NCI-H1417 (cell line): ENCODE results near the gene KXD1.
"Not testable (repeated sequence)": the region's sequence is repeated elsewhere in the genome, so short reads cannot be mapped to it uniquely, and the experiment has no call there.

Experiments used
- DNase-seq, 3 experiments: peaks; one replicate each; lab custom pipeline; 2025; lab: John Stamatoyannopoulos, UW

KXD1 gene

DNA sequence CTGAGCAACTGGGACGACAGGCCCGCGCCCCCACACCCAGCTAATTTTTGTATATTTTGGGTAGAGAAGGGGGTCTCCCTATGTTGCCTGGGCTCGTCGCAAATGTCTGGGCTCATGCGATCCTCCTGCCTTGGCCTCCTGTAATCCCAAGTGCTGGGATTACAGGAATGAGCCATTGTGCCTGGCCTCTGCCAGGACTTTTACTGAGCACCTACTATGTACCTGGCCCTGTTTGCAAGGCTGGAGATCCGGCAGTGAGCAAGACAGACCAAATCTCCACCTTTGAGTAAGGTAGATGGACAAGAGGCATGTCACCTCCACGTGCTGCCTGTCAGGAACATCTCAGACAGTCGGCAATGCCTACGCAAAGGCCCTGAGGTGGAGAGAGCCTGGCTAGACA is 21.2 kb upstream of the KXD1 start:
- no peak for DNase-seq

DNA sequence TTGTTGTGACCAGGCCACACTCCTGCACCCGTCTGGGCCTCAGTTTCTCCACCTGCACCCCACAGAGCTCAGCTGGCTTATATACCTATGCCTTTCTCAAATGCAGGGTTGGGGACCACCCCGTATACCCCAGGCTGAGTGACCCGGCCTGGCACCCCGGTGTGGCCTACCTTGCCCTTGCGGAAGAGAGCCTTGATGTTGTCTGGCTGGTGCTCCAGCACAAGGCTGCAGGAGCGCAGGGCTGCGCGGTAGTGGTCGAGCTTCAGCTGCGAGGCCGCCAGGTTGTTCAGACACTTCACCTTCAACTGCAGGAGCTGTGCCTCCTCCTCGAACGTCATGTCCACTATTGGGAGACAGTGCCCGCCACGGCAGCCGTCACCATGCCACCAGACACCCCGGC is 20.2 kb upstream of the KXD1 start:
- DNase-seq = no peak

DNA sequence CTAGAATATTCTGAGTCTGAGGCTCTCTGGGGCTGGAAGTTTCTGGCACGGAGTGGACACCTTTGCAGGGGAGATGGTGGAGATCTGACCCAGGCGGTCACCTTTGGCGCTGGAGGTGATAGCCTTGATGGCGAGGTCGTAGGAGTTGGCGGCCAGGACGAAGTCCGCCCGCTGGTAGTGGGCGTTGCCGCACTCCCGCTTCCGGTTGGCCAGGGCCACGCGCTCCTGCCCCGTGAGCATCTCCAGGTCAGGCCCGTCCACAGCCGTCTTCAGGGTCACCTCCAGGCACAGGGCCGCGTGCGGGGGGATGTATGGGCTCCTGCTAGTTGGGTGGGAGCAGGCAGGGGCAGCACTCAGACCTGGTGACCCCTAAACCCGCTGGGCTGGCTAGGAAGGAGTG is 19.6 kb upstream of the KXD1 start:
- no peak for DNase-seq

DNA sequence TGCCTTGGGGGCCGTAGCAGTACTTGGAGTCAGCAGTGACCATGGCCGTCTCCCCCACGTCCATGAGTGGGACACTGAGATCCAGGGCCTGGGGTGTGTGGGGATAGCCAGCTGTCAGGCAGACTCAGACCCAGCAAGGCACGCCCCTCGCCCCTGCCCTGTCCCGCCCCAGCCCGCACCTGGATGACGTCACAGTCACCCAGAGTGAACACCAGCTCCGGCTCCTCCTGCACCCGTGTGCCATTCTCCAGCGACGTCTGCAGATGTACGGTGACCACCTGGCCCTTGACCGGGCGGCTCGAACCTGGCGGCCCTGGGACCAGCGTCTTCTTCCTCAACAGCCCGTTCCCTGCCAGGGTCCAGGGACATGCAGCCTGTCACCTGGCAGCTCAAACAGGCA is 18.3 kb upstream of the KXD1 start:
- DNase-seq = no peak

DNA sequence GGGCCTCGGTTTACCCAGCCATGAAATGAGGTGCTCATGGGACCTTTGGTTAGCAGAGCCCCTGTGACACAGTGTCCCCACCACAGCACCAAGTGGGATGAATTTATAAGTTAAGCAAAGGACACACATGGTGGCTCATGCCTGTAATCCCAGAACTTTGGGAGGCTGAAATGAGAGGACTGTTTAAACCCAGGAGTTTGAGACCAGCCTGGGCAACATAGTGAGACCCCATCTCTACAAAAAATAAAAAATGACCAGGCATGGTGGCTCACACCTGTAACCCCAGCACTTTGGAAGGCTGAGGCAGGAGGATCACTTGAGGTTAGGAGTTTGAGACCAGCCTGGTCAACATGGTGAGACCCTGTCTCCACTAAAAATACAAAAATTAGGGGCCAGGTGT is 17.5 kb upstream of the KXD1 start:
- not testable (repeated sequence) for DNase-seq

DNA sequence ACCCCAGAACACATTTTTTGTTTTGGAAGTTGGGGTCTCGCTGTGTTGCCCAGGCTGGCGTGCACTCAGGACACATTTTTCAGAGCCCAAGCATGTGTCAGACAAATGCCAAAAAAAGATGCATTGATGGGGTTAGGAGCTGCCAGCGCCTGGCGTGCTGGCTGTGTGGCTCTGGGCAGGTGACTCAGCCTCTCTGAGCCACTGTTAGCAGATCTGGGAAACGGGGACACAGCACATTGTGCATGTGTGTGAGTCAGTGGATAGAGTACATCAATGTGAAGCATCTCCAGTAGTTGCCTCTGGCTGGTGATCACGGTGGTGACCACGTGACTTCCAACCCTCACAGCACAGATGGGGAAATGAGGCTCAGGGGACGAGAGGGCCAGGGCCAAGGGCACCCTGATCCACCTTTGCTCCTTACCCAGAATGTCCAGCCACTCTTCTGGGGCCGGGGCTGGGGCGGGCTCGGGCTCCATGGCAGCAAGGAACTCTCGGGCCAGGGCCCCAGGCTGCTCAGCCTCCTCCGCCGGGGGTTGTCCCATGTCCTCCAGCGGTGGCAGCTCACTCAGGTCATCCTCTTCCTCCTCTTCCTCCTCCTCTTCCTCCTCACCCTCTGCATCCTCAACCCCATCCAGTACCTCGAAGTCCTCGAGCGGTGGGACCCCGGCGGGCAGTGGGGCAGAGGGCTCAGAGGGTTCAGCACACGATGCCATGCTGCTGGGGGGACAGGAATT is 16.2 kb upstream of the KXD1 start:
- DNase-seq = no peak

DNA sequence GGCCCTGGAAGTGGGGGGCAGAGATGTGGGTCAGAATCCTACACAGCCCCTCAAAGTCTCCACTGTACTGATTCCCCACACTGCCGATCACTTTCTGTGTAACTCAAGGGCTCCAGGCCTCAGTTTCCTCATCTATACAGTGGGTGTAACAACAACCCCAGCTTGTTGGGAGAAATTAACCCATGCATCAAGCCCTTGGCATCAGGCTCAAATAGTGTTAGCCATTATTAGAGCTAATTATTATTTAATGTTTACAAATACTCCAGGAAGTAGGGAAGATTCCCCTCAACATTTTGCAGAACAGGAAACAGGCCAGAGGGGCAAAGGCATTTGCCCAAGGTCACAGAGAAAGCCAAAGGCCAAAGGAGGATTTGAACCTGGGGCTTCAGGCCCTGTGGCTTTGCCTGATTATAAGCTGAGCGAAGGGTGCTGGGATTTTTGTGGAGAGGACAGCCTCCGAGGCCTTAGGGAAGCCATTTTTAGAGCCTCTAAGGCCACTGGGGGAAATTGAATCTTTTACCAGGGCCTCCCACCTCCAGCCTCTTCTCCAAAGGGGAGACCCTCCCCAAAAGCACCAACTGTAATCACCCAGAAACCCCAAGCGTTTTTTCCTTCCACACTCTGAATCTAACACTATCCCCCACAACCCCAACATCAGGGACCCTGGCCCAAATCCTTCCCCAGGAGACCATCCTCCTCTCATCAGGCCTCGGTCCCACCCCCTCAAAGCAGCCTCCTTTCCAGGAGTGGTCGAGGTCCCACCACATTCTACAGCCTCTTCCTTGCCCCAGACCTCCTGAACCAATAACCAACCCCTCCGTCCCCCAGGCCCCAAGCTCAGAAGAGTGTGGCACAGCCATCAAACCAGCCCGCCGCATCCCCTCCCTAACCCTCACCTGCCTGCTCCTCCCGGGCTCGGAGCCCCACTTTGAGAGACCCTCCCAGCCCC is 15.4 kb upstream of the KXD1 start:
- DNase-seq = no peak

DNA sequence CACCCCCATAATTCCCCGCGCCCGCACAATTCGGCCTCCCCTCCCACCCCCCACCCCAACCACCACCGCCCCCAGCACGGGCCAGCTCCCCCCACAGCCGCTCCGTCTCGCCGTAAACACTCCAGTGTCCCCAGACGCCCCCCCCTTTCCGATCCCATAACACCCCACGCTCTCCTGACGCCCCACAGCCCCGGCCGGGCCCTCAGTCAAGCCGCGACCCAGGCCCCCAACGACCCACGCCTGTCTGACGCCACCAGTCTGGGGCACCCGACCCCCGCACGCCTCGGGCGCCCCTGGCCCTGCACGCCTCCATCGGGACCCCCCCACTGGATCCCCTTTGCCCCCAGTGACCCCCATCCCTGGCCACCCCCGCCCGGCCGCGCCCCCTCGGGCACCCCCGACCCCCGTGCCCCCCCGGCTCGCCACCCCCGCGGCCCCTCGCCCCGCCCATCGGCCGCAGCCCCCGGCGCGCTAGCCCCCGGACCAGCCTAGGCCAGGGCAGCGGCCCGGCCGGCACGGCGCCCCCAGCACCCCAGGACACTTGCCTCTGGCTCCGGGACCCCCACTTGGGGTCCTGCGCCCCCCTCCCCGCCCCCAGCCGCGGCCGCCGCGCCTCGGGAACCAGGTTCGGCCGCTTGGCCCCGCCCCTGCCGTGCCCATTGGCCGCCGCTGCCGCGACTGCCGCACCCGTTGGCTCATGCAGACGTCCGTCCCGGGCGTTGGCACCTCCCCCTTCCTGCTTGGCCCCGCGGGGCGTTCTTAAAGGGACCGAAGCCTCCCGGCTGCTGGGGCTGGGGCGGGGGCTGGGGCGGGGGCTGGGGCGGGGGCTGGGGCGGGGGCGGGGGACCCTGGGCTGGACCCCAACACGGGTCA is 14.5 kb upstream of the KXD1 start, which contains the start of gene FKBP8:
TSS of gene FKBP8 (minus strand) at position 633 of the 873 bp plus-strand sequence. CDS start 1,603 bp downstream, outside the sequence.
- peak; percentile 79 to 87 (median 82) for DNase-seq

DNA sequence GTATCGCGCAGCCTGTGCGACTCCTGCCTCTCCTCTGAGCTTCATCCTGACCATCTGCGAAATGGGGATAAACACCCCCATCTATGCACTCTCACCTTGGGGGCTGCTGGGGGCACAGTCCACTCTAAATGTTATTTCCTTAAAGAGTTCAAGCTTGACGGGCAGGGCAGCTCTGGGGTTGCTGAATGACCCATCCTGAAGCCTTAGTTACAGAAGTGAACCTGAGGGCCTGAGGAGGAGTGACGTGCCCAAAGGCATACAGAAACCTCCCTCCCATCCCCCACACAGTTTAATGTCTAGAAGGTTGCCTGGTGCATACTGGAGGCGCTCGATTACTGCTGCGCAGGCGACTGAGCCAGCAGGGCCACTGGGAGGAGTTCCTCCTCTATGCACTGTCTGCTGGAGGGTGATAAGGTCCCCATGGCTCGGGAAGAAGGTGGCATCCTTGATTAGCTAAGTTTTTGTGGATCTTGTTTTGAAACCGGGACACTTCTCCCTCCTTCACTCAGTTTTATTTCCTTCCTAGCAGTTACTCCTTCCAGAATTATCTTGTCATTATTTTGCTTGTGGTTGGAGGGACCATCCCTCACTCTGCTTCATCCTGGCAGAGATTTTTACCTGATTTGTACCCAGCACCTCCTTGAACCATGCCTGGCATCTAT is 13.7 kb upstream of the KXD1 start:
- peak; percentile 1 to 64 (median 22) for DNase-seq

DNA sequence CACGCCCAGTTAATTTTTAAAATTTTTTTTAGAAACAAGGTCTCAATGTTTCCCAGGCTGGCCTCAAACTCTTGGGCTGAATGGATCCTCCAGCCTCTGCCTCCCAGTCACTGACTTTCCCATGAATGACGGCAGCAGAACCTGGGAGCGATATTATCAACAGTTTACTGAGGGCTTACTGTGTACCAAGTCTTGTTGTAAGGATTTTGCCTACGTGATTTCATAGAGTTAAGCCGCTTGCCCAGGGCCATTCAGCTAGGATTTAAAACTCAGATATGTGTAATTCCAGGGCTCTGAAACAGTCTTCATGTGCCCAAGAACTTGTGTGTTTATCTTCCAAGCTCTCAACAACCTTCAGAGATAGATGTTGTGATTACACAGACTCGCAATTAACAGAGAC is 6.0 kb upstream of the KXD1 start:
- peak in 2 of 3 experiments; percentile 14 to 50 for DNase-seq

DNA sequence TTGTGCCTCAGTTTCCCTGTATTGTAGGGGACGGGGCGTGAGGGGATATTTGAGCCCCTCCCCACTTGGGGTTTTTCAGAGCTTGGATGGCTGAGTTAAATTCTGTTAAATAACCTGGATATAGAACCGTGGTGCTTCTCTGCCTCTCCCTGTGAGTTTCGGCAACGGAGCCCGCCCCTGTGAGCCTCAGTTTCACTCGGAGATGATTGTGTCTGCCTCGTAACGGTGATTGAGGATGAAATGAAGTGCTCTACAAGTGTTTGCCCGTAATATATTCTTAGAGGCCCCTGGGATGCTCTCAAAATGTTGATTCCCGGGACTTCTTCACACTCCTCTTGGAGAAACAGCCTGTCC is 509 bp downstream of the KXD1 start:
- DNase-seq = no peak

DNA sequence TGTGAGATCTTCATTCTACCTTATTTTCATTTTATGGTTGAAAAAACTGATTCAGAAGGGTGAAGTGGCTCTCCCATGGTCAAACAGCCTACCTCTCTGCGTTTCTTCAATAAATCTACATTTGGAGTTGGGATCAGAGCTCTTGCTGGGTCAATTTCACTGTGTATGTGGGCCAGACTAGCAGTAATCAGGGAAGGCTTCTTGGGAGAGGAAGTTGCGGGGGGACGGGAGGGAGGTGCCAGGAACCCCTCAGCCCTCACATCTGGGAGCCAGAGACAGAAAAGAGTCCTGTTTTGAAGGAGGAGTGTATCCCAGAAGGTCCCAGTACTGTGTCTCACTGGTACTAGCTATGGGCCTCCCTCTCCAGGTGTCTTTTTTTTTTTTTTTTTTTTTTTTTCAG is 934 bp downstream of the KXD1 start:
- DNase-seq = no peak

DNA sequence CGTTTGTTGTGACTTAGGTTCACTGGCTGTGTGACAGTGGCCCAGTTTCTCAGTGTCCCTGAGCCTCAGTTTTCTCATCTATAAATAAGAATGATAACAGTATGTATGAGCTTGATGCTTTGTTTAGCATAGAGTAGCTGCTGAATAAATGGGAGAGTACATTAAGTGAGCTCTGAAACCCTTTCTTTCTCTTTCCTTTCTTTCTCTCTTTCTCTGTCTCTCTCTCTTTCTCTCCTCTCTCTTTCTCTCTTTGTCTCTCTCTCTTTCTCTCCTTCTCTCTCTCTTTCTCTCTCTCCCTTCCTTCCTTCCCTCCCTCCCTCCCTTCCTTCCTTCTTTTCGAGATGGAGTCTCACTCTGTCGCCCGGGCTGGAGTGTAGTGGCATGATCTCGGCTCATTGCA is 2.0 kb downstream of the KXD1 start:
- DNase-seq = no peak

DNA sequence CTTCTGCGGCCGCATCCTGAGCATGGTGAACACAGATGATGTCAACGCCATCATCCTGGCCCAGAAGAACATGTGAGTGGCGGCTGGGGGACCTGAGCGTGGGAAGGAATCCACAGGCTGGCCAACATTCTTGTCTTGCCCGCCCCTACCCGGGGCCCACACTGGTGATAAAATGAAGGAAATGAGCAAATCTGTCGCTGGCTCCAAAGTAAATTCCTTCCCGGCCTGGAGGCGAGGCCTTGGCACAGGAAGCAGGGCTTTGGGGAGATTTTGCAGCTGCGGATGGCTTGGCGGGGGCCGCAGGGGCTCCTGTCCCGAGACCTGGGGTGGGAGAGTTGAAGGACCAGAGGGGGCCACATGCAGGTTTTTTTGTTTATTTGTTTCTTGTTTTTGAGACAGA is 4.4 kb downstream of the KXD1 start:
- no peak for DNase-seq

DNA sequence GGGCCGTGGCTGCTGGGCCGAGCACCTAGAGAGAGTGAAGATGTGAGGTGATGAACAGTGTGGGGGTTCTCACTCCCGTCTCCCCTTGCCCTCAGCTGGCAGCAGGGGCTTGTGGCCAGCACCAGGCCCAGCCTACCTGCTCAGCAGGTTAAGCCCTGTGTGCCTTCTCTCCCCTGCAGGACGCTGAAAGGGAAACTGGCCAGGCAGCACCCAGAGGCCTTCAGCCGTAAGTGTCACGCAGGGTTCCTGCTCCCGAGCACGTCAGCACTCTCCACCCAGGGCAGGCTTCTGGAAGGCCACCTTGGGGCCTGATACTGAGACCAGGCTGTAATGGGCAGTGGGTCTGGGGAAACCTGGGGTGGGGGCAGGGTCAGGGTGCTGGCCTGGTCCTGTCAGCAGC is 9.3 kb downstream of the KXD1 start:
- no peak for DNase-seq

DNA sequence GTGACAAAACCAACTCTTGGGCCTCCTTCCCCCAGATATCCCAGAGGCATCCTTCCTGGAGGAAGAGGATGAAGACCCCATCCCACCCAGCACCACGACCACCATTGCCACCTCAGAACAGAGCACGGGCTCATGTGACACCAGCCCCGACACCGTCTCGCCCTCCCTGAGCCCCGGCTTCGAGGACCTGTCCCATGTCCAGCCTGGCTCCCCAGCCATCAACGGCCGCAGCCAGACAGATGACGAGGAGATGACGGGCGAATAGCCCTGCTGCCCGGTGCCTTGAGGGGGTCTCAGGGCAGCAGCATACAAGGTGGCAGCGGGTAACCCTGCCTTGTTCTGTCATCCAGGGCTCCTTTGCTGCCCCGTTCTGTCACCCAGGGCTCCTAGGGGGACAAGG is 10.7 kb downstream of the KXD1 start:
- no peak for DNase-seq

DNA sequence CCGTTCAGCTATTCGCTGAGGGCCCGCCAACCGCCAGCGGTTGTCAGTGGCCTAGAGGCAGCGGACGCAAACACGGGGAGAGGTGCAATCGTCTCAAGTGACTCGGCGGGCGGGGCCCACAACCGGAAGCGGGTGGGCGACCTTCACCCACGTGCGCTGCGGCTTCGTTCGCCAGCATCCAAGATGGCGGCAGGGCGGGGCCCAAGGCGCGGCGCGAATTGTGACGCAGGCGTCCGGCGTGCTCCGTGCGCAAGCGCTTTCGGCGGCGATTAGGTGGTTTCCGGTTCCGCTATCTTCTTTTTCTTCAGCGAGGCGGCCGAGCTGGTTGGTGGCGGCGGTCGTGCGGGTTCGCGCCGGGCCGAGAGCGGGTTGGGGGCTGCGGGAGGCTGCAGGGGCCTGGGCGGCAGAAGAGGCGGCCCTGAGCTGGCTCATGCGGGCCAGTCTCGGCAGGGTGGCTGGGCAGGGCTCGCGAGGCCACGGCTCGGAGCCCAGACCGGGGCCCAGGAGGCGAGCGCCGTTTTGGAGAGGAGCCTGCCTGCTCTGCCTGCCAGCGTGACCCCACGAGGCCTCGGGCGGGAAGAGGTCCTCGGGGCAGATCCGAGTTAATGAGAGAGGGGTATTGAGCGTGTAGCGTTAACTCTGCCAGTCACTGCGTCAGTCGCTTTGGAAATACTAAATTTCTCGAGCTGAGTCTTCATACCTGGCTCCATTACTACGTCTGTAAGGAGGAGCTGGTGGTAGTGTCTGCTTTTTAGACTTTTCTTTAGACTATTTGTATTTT is 14.1 kb downstream of the KXD1 start, which contains the start of gene UBA52:
TSS of gene UBA52 (plus strand) at position 294 of the 781 bp plus-strand sequence. CDS start 1,444 bp downstream, outside the sequence.
- DNase-seq = peak; percentile 95 to 98 (median 98)

DNA sequence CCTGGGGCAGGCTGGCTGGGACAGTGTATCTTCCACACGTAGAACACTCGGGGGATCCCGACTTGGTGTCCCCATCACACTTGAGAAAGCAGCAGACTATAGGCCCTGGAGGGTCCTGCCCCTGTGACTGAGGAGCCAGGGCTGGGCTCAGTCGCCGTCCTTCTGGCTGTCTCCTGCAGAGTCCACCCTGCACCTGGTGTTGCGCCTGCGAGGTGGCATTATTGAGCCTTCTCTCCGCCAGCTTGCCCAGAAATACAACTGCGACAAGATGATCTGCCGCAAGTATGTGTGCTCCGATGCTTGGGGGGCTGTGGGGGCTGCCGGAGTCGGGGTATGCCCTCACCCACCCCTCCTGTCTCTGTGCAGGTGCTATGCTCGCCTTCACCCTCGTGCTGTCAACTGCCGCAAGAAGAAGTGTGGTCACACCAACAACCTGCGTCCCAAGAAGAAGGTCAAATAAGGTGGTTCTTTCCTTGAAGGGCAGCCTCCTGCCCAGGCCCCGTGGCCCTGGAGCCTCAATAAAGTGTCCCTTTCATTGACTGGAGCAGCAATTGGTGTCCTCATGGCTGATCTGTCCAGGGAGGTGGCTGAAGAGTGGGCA is 17.1 kb downstream of the KXD1 start:
- DNase-seq = peak in 1 of 3 experiments; percentile 20

DNA sequence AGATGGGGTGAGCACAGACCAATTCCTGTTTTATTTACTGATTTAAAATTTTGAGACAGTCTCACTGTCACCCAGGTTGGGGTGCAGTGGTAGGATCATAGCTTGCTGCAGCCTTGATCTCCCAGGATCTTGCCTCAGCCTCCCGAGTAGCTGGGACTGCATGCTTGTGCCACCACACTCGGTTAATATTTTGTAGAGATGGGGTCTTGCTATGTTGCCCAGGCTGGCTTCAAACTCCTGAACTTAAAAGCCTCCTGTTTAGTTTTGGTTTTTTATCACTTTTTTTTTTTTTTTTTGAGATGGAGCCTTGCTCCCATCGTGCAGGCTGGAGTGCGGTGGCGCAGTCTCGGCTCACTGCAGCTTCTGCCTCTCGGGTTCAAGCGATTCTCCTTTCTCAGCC is 18.7 kb downstream of the KXD1 start:
- no peak for DNase-seq

DNA sequence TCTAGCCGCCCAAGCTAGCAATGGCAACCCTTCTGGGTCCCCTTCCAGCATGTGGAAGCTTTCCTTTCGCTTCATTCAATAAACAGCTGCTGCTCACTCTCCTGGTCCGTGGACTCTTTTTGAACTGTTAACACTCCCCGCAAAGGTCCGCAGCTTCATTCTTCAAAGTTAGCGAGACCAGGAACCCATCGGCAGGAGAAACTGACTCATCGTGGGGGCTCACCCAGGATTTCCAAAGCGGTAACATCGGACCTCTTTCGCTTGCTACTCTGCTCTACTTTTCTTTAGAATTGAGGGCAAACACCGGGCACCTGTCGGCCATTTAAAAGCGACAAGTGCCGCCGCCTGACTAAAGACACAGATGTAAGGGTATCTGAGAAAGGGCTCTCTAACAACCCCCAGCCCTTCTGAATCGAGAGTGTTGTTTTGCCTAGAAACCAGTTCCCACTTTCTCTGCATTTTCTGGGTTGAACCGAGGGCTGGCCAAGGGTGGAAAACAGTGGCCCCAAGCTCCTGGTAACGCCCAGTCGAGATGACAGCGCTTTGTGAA is 19.8 kb downstream of the KXD1 start:
- DNase-seq = no peak
